Measurements from ENCODE around the gene NF1. TPM values are rescaled to one million over a fixed set of nuclear protein-coding genes. Genes with fewer than 3 reads are reported as not detected.

NF1 gene
- total RNA-seq, 1 donor = 67.0 TPM

GRCh38 chr17:31414550-31414918 lies 319.8 kb downstream of the NF1 start:
- no peak overlapping the region for H3K4me2 ChIP-seq (ENCODE audit: insufficient read depth, low read length)
- H3K27ac ChIP-seq (ENCODE audit: low read depth, low read length) = no peak overlapping the region
- H4K20me1 ChIP-seq (ENCODE audit: insufficient read depth, low read length) = no peaks in the 10 kb centered on the region
- peaks cover 6% of the 10 kb centered on the region for H3K4me1 ChIP-seq (ENCODE audit: insufficient read depth, low read length)
- peaks cover 11% of the 10 kb centered on the region for H3K27me3 ChIP-seq (ENCODE audit: insufficient read depth, low read length)
- H3K36me3 ChIP-seq (ENCODE audit: insufficient read depth, low read length) = no peaks in the 10 kb centered on the region
- TF ChIP-seq CTCF (IDR thresholded peaks at IDR 0.05; ENCODE audit: extremely low read depth, low read depth, low read length) = no peak
- H3K9me3 ChIP-seq (ENCODE audit: low read depth, low read length) = no peaks in the 10 kb centered on the region
- no peak overlapping the region for H2AFZ ChIP-seq (ENCODE audit: low read length)
- H3K79me2 ChIP-seq (ENCODE audit: insufficient read depth, low read length) = no peaks in the 10 kb centered on the region
- H3K4me3 ChIP-seq (ENCODE audit: insufficient read depth, low read length) = no peak overlapping the region
- DNase-seq (ENCODE audit: insufficient read length, low spot score, missing footprints) = no peak

- no peak overlapping the region for H3K4me2 ChIP-seq (ENCODE audit: insufficient read depth, low read length)
- no peak overlapping the region for H3K27ac ChIP-seq (ENCODE audit: low read depth, low read length)
- no peaks in the 10 kb centered on the region for H3K9me3 ChIP-seq (ENCODE audit: low read depth, low read length)
- no peaks in the 10 kb centered on the region for H3K79me2 ChIP-seq (ENCODE audit: insufficient read depth, low read length)
- no peaks in the 10 kb centered on the region for H4K20me1 ChIP-seq (ENCODE audit: insufficient read depth, low read length)
- no peaks in the 10 kb centered on the region for H3K36me3 ChIP-seq (ENCODE audit: insufficient read depth, low read length)
- H3K4me3 ChIP-seq (ENCODE audit: insufficient read depth, low read length) = no peak overlapping the region
- no peak overlapping the region for H2AFZ ChIP-seq (ENCODE audit: low read length)
- TF ChIP-seq CTCF (IDR thresholded peaks at IDR 0.05; ENCODE audit: extremely low read depth, low read depth, low read length) = no peak
- H3K27me3 ChIP-seq (ENCODE audit: insufficient read depth, low read length) = peaks cover 7% of the 10 kb centered on the region
- peaks cover 6% of the 10 kb centered on the region for H3K4me1 ChIP-seq (ENCODE audit: insufficient read depth, low read length)
- no peak for DNase-seq (ENCODE audit: insufficient read length, low spot score, missing footprints)
These were observed 320.3 kb downstream of the NF1 start for GRCh38 chr17:31415004-31415454.

GRCh38 chr17:31415640-31416502 lies 321.1 kb downstream of the NF1 start:
- no peak for DNase-seq (ENCODE audit: insufficient read length, low spot score, missing footprints)
- H3K4me2 ChIP-seq (ENCODE audit: insufficient read depth, low read length) = no peak overlapping the region
- H4K20me1 ChIP-seq (ENCODE audit: insufficient read depth, low read length) = no peaks in the 10 kb centered on the region
- no peaks in the 10 kb centered on the region for H3K36me3 ChIP-seq (ENCODE audit: insufficient read depth, low read length)
- H3K4me1 ChIP-seq (ENCODE audit: insufficient read depth, low read length) = peaks cover 6% of the 10 kb centered on the region
- H3K79me2 ChIP-seq (ENCODE audit: insufficient read depth, low read length) = no peaks in the 10 kb centered on the region
- H3K27ac ChIP-seq (ENCODE audit: low read depth, low read length) = no peak overlapping the region
- peaks cover 8% of the 10 kb centered on the region for H3K27me3 ChIP-seq (ENCODE audit: insufficient read depth, low read length)
- no peaks in the 10 kb centered on the region for H3K9me3 ChIP-seq (ENCODE audit: low read depth, low read length)
- TF ChIP-seq CTCF (IDR thresholded peaks at IDR 0.05; ENCODE audit: extremely low read depth, low read depth, low read length) = no peak
- no peak overlapping the region for H3K4me3 ChIP-seq (ENCODE audit: insufficient read depth, low read length)
- no peak overlapping the region for H2AFZ ChIP-seq (ENCODE audit: low read length)

- DNase-seq (ENCODE audit: insufficient read length, low spot score, missing footprints) = no peak
- Histone ChIP-seq H3K4me3 (ENCODE audit: insufficient read depth, low read length) (no peak overlapping the region), H3K27me3 (ENCODE audit: insufficient read depth, low read length) (peaks cover 8% of the 10 kb centered on the region)
These were observed 321.7 kb downstream of the NF1 start for GRCh38 chr17:31416503-31416923.

More at GRCh38 chr17:31416503-31416923, 321.7 kb downstream of the NF1 start:
- Histone ChIP-seq H3K4me2 (ENCODE audit: insufficient read depth, low read length) (no peak overlapping the region), H3K4me1 (ENCODE audit: insufficient read depth, low read length) (peaks cover 6% of the 10 kb centered on the region), H3K36me3 (ENCODE audit: insufficient read depth, low read length) (no peaks in the 10 kb centered on the region), H3K9me3 (ENCODE audit: low read depth, low read length) (no peaks in the 10 kb centered on the region), H2AFZ (ENCODE audit: low read length) (no peak overlapping the region), H3K27ac (ENCODE audit: low read depth, low read length) (no peak overlapping the region), H4K20me1 (ENCODE audit: insufficient read depth, low read length) (no peaks in the 10 kb centered on the region), H3K79me2 (ENCODE audit: insufficient read depth, low read length) (no peaks in the 10 kb centered on the region)
- TF ChIP-seq CTCF (IDR thresholded peaks at IDR 0.05; ENCODE audit: extremely low read depth, low read depth, low read length) = no peak
